ENCODE data around the gene MTHFD2L. TPM values are rescaled to one million over a fixed set of nuclear protein-coding genes. Genes with fewer than 3 reads are reported as not detected.

Gene MTHFD2L
- total and polyA plus RNA-seq, 2 donors from 2014 or later = 12.3 to 16.3 TPM

DNA sequence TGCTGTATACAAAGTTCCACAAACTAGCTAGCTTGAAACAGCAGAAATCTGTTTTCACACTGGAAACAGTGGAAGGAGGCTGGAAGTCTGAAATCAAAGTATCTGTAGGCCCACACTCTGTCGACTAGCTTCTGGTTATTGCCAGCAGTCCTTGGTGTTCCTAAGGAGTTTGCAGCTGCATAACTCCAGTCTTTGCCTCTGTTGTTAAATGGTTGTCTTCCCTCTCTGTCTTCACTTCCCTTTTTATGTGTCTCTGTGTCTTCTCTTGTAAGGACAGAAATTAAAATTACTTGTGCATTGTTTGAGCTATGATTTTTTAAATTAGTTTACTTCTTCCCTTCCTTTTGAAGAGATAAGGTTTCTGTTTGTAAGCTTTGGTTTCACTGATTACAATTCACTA lies 8.2 kb downstream of the MTHFD2L start:
- H3K27ac ChIP-seq (ENCODE audit: low read depth in 2 of 2, low read length in 2 of 2) = no peak overlapping the region
- H3K9me3 ChIP-seq (ENCODE audit: control insufficient read depth in 2 of 3, insufficient read depth in 1 of 3, low read length in 3 of 3) = no peaks in the 10 kb centered on the region
- H3K4me1 ChIP-seq (ENCODE audit: control insufficient read depth in 2 of 3, insufficient read depth in 2 of 3, low read depth in 1 of 3, low read length in 3 of 3) = no peaks in the 10 kb centered on the region
- no peaks in the 10 kb centered on the region for H3K36me3 ChIP-seq (ENCODE audit: control insufficient read depth in 2 of 3, insufficient read depth in 3 of 3, low read length in 3 of 3)
- H3K4me3 ChIP-seq (ENCODE audit: low read length in 3 of 3) = no peak overlapping the region
- H3K27me3 ChIP-seq (ENCODE audit: control insufficient read depth, insufficient read depth, low read length) = no peaks in the 10 kb centered on the region
- no peak for DNase-seq
- intact Hi-C loops (cut with DNase I) = no loop called here
- no peak for TF ChIP-seq CTCF (IDR thresholded peaks at IDR 0.05; ENCODE audit: borderline replicate concordance, extremely low read depth, insufficient read depth)
- FAIRE-seq = no peak
- H3K9ac ChIP-seq (ENCODE audit: low read length in 3 of 3) = no peak overlapping the region

DNA sequence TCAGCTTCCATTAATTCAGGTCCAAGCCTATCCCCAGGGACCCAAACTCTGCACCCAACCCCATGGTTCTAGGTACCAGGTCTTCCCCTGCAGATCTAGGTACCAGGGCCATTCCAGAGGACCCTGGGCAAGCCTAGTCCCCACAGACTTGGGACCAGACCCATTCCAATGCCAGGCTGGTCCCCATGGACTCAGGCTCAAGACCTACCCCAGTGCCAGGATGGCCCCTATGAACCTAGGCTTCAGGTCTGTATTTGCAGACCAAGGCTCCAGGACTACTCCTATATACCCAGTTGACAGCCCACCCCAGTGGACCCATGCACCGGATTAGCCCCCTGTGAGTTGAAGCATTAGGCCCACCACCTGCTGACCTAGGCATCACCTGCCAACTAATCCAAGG lies 8.9 kb downstream of the MTHFD2L start:
- intact Hi-C loops (cut with DNase I) = no loop called here
- FAIRE-seq = no peak

GRCh38 chr4:74167585-74167984 lies 9.7 kb downstream of the MTHFD2L start:
- FAIRE-seq = no peak

More for the DNA sequence above, 8.9 kb downstream of the MTHFD2L start:
- Histone ChIP-seq H3K4me1 (ENCODE audit: control insufficient read depth in 2 of 3, insufficient read depth in 2 of 3, low read depth in 1 of 3, low read length in 3 of 3) (no peaks in the 10 kb centered on the region), H3K4me3 (ENCODE audit: low read length in 3 of 3) (no peak overlapping the region), H3K36me3 (ENCODE audit: control insufficient read depth in 2 of 3, insufficient read depth in 3 of 3, low read length in 3 of 3) (no peaks in the 10 kb centered on the region), H3K9me3 (ENCODE audit: control insufficient read depth in 2 of 3, insufficient read depth in 1 of 3, low read length in 3 of 3) (no peaks in the 10 kb centered on the region), H3K27me3 (ENCODE audit: control insufficient read depth, insufficient read depth, low read length) (no peaks in the 10 kb centered on the region), H3K27ac (ENCODE audit: low read depth in 2 of 2, low read length in 2 of 2) (no peak overlapping the region), H3K9ac (ENCODE audit: low read length in 3 of 3) (no peak overlapping the region)
- TF ChIP-seq CTCF (IDR thresholded peaks at IDR 0.05; ENCODE audit: borderline replicate concordance, extremely low read depth, insufficient read depth) = no peak
- no peak for DNase-seq

More at GRCh38 chr4:74167585-74167984, 9.7 kb downstream of the MTHFD2L start:
- Histone ChIP-seq H3K9me3 (ENCODE audit: control insufficient read depth in 2 of 3, insufficient read depth in 1 of 3, low read length in 3 of 3) (no peaks in the 10 kb centered on the region), H3K36me3 (ENCODE audit: control insufficient read depth in 2 of 3, insufficient read depth in 3 of 3, low read length in 3 of 3) (no peaks in the 10 kb centered on the region), H3K27me3 (ENCODE audit: control insufficient read depth, insufficient read depth, low read length) (no peaks in the 10 kb centered on the region), H3K4me3 (ENCODE audit: low read length in 3 of 3) (no peak overlapping the region), H3K9ac (ENCODE audit: low read length in 3 of 3) (no peak overlapping the region), H3K4me1 (ENCODE audit: control insufficient read depth in 2 of 3, insufficient read depth in 2 of 3, low read depth in 1 of 3, low read length in 3 of 3) (no peaks in the 10 kb centered on the region), H3K27ac (ENCODE audit: low read depth in 2 of 2, low read length in 2 of 2) (no peak overlapping the region)
- TF ChIP-seq CTCF (IDR thresholded peaks at IDR 0.05; ENCODE audit: borderline replicate concordance, extremely low read depth, insufficient read depth) = no peak
- DNase-seq = no peak
- intact Hi-C loops (cut with DNase I) = no loop called here

All from kidney (tissue), 14 donors.